ENCODE results near the gene C10orf90. TPM values are rescaled to one million over a fixed set of nuclear protein-coding genes. Genes with fewer than 3 reads are reported as not detected.
A peak's percentile ranks its signal among the peaks of the same experiment; 100 is the strongest.

The C10orf90 gene
- polyA plus RNA-seq, 4 donors = not detected

DNA sequence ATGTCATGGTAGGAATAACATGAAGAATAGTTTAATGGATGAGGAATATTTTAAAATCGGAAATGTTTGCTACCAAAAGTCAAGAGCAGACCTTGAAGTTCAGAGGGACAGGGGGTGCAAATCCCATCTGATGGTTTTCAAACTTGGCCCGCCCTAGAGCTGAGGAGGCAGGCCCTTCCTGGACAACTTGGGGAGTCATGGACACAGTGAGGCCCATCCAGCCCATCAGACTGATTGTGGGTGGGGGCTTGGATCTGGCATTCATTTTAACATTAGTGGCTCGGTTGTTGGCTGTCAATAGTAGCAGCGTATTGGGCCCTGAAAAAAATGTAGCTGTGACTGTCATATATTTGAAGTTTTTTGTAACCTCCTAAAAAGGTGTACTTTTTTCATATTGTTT, 2.0 kb downstream of the C10orf90 start:
- DNase-seq (no peak), FAIRE-seq (no peak)
- Histone ChIP-seq H3K4me3 (ENCODE audit: low read depth in 1 of 3, low read length in 3 of 3) (no peak overlapping the region), H3K9me3 (ENCODE audit: control insufficient read depth in 2 of 2, insufficient read depth in 1 of 2, low read depth in 1 of 2, low read length in 1 of 2) (no peaks in the 10 kb centered on the region), H3K36me3 (ENCODE audit: control insufficient read depth in 3 of 3, insufficient read depth in 2 of 3, low read depth in 1 of 3, low read length in 3 of 3) (no peaks in the 10 kb centered on the region), H3K4me1 (ENCODE audit: control insufficient read depth in 3 of 3, insufficient read depth in 2 of 3, low read depth in 1 of 3, low read length in 2 of 3) (no peaks in the 10 kb centered on the region), H3K27ac (ENCODE audit: low read depth in 1 of 3, low read length in 2 of 3) (no peak overlapping the region), H3K27me3 (ENCODE audit: control insufficient read depth in 3 of 3, insufficient read depth in 3 of 3, low read length in 3 of 3) (no peaks in the 10 kb centered on the region)
- WGBS, 3 donors = 88 to 94% (median 92%) methylated on average over 4 of the region's 4 CpGs

DNA sequence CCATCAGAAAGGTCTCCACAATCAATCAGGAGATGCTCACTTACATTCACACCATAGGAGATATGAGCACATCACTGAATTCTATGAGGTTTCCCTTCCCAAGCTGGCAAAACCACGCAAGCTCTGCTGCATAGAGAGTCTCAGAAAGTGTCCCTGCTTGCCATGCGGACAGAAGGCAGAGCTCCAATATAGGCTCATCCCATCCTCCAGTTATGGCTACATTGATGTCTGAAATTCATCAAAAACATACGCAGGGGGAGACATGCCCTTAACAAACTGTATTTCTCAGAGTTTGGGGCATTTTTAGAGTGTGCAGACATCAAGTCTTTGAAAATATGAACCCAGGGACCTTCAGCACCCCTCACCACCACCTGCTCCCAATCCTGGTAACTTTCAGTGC, 2.9 kb downstream of the C10orf90 start:
- no peak for FAIRE-seq
- Histone ChIP-seq H3K27ac (ENCODE audit: low read depth in 1 of 3, low read length in 2 of 3) (no peak overlapping the region), H3K4me1 (ENCODE audit: control insufficient read depth in 3 of 3, insufficient read depth in 2 of 3, low read depth in 1 of 3, low read length in 2 of 3) (no peaks in the 10 kb centered on the region), H3K4me3 (ENCODE audit: low read depth in 1 of 3, low read length in 3 of 3) (no peak overlapping the region), H3K36me3 (ENCODE audit: control insufficient read depth in 3 of 3, insufficient read depth in 2 of 3, low read depth in 1 of 3, low read length in 3 of 3) (no peaks in the 10 kb centered on the region), H3K9me3 (ENCODE audit: control insufficient read depth in 2 of 2, insufficient read depth in 1 of 2, low read depth in 1 of 2, low read length in 1 of 2) (no peaks in the 10 kb centered on the region), H3K27me3 (ENCODE audit: control insufficient read depth in 3 of 3, insufficient read depth in 3 of 3, low read length in 3 of 3) (no peaks in the 10 kb centered on the region)
- DNase-seq = no peak
- 87 to 88% (median 88%) methylated on average over 3 of the region's 3 CpGs for WGBS, 3 donors

DNA sequence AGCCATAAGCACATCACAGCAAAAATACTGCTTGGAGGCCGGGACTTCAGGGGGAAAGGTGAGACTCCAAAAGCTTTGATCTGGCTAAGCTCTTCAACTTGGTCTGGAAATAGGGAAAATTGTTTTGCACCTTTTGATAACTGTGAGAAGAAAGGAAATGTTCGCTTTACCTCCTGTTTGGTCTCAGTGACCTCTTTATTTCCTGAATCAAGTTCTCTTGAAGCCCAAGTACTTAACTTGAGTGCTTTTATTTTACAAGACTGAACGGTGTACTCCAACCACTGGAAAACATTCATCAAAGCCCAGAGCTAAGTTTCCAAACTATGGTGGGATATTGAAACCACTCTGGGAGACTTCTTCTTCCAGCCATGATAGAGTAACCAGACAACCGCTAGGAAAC, 5.3 kb downstream of the C10orf90 start:
- Histone ChIP-seq H3K36me3 (ENCODE audit: control insufficient read depth in 3 of 3, insufficient read depth in 2 of 3, low read depth in 1 of 3, low read length in 3 of 3) (no peaks in the 10 kb centered on the region), H3K4me3 (ENCODE audit: low read depth in 1 of 3, low read length in 3 of 3) (no peak overlapping the region), H3K4me1 (ENCODE audit: control insufficient read depth in 3 of 3, insufficient read depth in 2 of 3, low read depth in 1 of 3, low read length in 2 of 3) (no peaks in the 10 kb centered on the region), H3K27ac (ENCODE audit: low read depth in 1 of 3, low read length in 2 of 3) (no peak overlapping the region), H3K27me3 (ENCODE audit: control insufficient read depth in 3 of 3, insufficient read depth in 3 of 3, low read length in 3 of 3) (no peaks in the 10 kb centered on the region), H3K9me3 (ENCODE audit: control insufficient read depth in 2 of 2, insufficient read depth in 1 of 2, low read depth in 1 of 2, low read length in 1 of 2) (no peaks in the 10 kb centered on the region)
- FAIRE-seq (no peak), DNase-seq (no peak)
- WGBS, 3 donors = 69 to 73% (median 69%) methylated on average over 4 of the region's 4 CpGs

DNA sequence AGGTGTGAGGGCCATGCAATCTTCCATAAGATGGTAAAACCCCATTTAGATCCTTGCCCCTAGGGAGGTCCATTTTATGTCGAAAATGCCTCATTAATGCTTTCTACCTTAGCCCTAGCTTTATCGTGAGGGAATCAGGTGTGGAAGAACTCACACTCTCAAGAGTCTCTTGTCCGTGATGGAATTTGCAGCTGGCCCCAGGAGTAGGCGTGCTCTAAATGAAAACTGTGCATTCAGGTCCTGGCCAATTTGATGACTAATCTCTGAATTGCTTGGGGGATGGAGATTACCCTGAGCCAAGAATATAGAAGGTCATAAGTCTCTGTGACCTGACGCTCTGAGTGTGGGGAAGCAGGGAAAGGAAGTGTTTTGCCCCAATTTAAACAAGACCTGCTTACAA, 6.6 kb downstream of the C10orf90 start:
- no peak overlapping the region for H3K27ac ChIP-seq (ENCODE audit: low read depth in 1 of 3, low read length in 2 of 3)

DNA sequence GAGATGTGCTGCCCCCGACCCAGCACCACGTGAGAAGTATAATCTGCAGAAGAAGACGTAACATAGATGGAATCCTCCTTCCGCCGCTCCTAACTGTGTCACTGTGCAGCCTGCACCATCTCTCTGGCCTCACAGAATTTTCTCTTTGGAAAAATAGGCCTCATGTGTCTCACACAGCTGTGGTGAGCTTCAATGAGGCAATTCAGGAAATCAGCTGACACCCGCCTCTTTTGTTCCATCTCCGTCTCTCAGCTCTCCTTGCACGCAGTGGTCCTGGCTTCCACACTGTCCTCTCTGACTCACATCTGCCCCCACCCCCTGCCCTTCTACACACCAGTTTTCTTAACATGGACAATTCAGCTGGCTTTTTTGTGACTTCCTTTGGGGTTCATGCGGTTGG, 7.2 kb downstream of the C10orf90 start:
- no peaks in the 10 kb centered on the region for H3K36me3 ChIP-seq (ENCODE audit: control insufficient read depth in 3 of 3, insufficient read depth in 2 of 3, low read depth in 1 of 3, low read length in 3 of 3)

More for the DNA sequence above, 6.6 kb downstream of the C10orf90 start:
- H3K9me3 ChIP-seq (ENCODE audit: control insufficient read depth in 2 of 2, insufficient read depth in 1 of 2, low read depth in 1 of 2, low read length in 1 of 2) = no peaks in the 10 kb centered on the region
- FAIRE-seq (no peak), DNase-seq (no peak)
- no peaks in the 10 kb centered on the region for H3K27me3 ChIP-seq (ENCODE audit: control insufficient read depth in 3 of 3, insufficient read depth in 3 of 3, low read length in 3 of 3)
- no peaks in the 10 kb centered on the region for H3K36me3 ChIP-seq (ENCODE audit: control insufficient read depth in 3 of 3, insufficient read depth in 2 of 3, low read depth in 1 of 3, low read length in 3 of 3)
- H3K4me1 ChIP-seq (ENCODE audit: control insufficient read depth in 3 of 3, insufficient read depth in 2 of 3, low read depth in 1 of 3, low read length in 2 of 3) = no peaks in the 10 kb centered on the region
- 61 to 70% (median 63%) methylated on average over 5 of the region's 5 CpGs for WGBS, 3 donors
- H3K4me3 ChIP-seq (ENCODE audit: low read depth in 1 of 3, low read length in 3 of 3) = no peak overlapping the region

DNA sequence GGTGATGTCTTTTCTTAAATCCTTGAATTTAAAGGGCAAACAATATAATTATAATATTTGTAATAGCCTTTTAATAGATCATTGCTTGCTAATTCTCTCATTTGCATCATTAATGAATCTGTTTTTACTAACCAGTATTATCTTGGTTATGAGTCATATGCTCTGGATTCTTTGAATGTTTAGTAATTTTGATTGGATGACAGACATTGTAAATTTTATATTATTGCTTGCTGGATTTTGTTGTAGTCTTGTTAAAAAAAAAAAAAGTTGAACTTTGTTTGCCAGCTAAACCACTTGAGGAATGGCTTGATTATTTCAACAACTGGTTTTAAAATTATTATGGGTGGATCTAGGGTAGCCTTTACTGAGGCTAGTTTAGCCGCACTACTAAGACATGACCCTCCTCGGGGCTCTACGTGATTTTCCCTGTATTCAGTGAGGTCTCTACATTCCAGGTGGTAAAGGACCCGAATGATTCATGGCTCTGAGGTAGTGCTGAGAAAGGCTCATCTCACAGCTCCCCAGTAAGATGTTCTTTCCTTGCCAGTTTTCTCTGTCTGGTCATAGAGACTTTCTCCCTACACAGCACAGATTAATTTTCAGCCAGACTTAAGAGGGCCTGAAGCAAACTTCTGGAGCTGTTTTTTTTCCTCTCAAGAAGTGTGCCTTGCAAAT, 8.5 kb downstream of the C10orf90 start:
- Histone ChIP-seq H3K27ac (ENCODE audit: low read depth in 1 of 3, low read length in 2 of 3) (no peak overlapping the region), H3K9me3 (ENCODE audit: control insufficient read depth in 2 of 2, insufficient read depth in 1 of 2, low read depth in 1 of 2, low read length in 1 of 2) (no peaks in the 10 kb centered on the region), H3K4me3 (ENCODE audit: low read depth in 1 of 3, low read length in 3 of 3) (no peak overlapping the region), H3K4me1 (ENCODE audit: control insufficient read depth in 3 of 3, insufficient read depth in 2 of 3, low read depth in 1 of 3, low read length in 2 of 3) (no peaks in the 10 kb centered on the region), H3K36me3 (ENCODE audit: control insufficient read depth in 3 of 3, insufficient read depth in 2 of 3, low read depth in 1 of 3, low read length in 3 of 3) (no peaks in the 10 kb centered on the region), H3K27me3 (ENCODE audit: control insufficient read depth in 3 of 3, insufficient read depth in 3 of 3, low read length in 3 of 3) (no peaks in the 10 kb centered on the region)
- 77 to 87% (median 83%) methylated on average over 4 of the region's 4 CpGs for WGBS, 3 donors
- DNase-seq = no peak
- no peak for FAIRE-seq

More for the DNA sequence above, 7.2 kb downstream of the C10orf90 start:
- 65 to 83% (median 82%) methylated on average over 9 of the region's 9 CpGs for WGBS, 3 donors
- Histone ChIP-seq H3K27ac (ENCODE audit: low read depth in 1 of 3, low read length in 2 of 3) (peak overlapping the region in 1 of 3 donors; percentile 18), H3K27me3 (ENCODE audit: control insufficient read depth in 3 of 3, insufficient read depth in 3 of 3, low read length in 3 of 3) (no peaks in the 10 kb centered on the region), H3K9me3 (ENCODE audit: control insufficient read depth in 2 of 2, insufficient read depth in 1 of 2, low read depth in 1 of 2, low read length in 1 of 2) (no peaks in the 10 kb centered on the region), H3K4me1 (ENCODE audit: control insufficient read depth in 3 of 3, insufficient read depth in 2 of 3, low read depth in 1 of 3, low read length in 2 of 3) (no peaks in the 10 kb centered on the region), H3K4me3 (ENCODE audit: low read depth in 1 of 3, low read length in 3 of 3) (no peak overlapping the region)
- peak in 1 of 2 donors; percentile 5 for DNase-seq
- no peak for FAIRE-seq

DNA sequence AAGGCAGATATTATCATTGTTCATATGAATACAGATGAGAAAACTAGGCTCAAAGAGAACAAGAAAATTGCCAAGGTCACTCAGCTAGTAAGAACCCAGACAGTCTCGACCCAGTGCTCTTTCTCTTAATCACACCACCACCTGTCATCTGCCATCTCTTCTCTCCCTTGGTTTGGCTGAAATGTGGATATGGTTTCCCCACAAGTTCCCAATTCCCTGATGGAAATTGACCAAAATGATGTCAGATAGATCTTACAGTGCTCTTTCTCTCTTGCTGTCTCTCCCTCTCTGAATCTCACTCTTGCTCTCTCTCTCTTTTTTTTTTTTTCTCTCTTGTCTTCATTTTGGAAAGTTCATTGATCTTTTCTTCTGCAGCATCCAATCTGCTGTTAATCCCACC, 9.1 kb downstream of the C10orf90 start:
- no peaks in the 10 kb centered on the region for H3K27me3 ChIP-seq (ENCODE audit: control insufficient read depth in 3 of 3, insufficient read depth in 3 of 3, low read length in 3 of 3)
- no peaks in the 10 kb centered on the region for H3K4me1 ChIP-seq (ENCODE audit: control insufficient read depth in 3 of 3, insufficient read depth in 2 of 3, low read depth in 1 of 3, low read length in 2 of 3)
- FAIRE-seq = no peak
- H3K36me3 ChIP-seq (ENCODE audit: control insufficient read depth in 3 of 3, insufficient read depth in 2 of 3, low read depth in 1 of 3, low read length in 3 of 3) = no peaks in the 10 kb centered on the region
- 52 to 74% (median 61%) methylated on average over 1 of the region's 1 CpG for WGBS, 3 donors
- H3K27ac ChIP-seq (ENCODE audit: low read depth in 1 of 3, low read length in 2 of 3) = no peak overlapping the region
- DNase-seq = no peak
- no peak overlapping the region for H3K4me3 ChIP-seq (ENCODE audit: low read depth in 1 of 3, low read length in 3 of 3)
- no peaks in the 10 kb centered on the region for H3K9me3 ChIP-seq (ENCODE audit: control insufficient read depth in 2 of 2, insufficient read depth in 1 of 2, low read depth in 1 of 2, low read length in 1 of 2)

DNA sequence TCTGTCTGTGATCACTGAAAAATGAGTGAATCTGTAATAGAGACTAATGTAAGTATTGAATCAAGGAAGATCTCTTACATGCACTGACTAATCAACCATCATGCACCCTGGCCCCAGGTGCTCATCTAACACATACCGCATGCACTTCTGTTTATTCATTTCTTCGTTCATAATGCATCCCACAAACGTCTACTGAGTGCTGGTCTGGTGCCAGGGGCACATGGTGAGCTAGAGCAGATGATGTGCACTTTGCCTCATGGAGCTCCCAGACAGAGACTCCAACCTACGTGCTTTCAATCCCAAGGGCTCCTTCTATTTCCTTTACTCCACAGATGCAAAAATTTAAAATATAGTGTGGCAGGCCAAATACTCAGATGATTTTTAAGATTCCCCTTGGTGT, 10.7 kb downstream of the C10orf90 start:
- Histone ChIP-seq H3K4me1 (ENCODE audit: control insufficient read depth in 3 of 3, insufficient read depth in 2 of 3, low read depth in 1 of 3, low read length in 2 of 3) (no peaks in the 10 kb centered on the region), H3K27me3 (ENCODE audit: control insufficient read depth in 3 of 3, insufficient read depth in 3 of 3, low read length in 3 of 3) (no peaks in the 10 kb centered on the region), H3K36me3 (ENCODE audit: control insufficient read depth in 3 of 3, insufficient read depth in 2 of 3, low read depth in 1 of 3, low read length in 3 of 3) (no peaks in the 10 kb centered on the region), H3K4me3 (ENCODE audit: low read depth in 1 of 3, low read length in 3 of 3) (no peak overlapping the region), H3K9me3 (ENCODE audit: control insufficient read depth in 2 of 2, insufficient read depth in 1 of 2, low read depth in 1 of 2, low read length in 1 of 2) (no peaks in the 10 kb centered on the region), H3K27ac (ENCODE audit: low read depth in 1 of 3, low read length in 2 of 3) (no peak overlapping the region)
- no peak for DNase-seq
- no peak for FAIRE-seq
- WGBS, 3 donors = 52 to 64% (median 61%) methylated on average over 4 of the region's 4 CpGs

DNA sequence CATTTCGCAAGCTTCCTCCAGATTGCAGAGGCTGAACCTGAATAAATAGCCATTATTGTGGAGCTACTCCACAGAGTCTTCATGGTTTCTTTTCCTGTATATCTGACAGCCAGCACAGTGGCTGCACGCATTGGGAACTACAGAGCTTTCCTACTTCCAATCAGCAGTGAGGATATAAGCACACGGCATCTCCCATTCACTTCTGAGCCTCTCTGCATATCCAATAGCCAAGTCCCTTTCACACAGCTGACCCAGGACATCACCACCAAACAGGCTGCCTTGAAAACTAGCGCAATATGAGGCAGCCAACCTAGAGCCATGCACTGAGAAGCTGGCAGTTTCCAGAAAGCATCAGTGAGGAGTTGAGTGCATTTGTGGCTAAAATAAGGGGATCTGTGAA, 11.6 kb downstream of the C10orf90 start:
- WGBS, 3 donors = 88 to 89% (median 89%) methylated on average over 4 of the region's 4 CpGs
- Histone ChIP-seq H3K4me3 (ENCODE audit: low read depth in 1 of 3, low read length in 3 of 3) (no peak overlapping the region), H3K27ac (ENCODE audit: low read depth in 1 of 3, low read length in 2 of 3) (no peak overlapping the region), H3K36me3 (ENCODE audit: control insufficient read depth in 3 of 3, insufficient read depth in 2 of 3, low read depth in 1 of 3, low read length in 3 of 3) (no peaks in the 10 kb centered on the region), H3K27me3 (ENCODE audit: control insufficient read depth in 3 of 3, insufficient read depth in 3 of 3, low read length in 3 of 3) (no peaks in the 10 kb centered on the region), H3K9me3 (ENCODE audit: control insufficient read depth in 2 of 2, insufficient read depth in 1 of 2, low read depth in 1 of 2, low read length in 1 of 2) (no peaks in the 10 kb centered on the region), H3K4me1 (ENCODE audit: control insufficient read depth in 3 of 3, insufficient read depth in 2 of 3, low read depth in 1 of 3, low read length in 2 of 3) (no peaks in the 10 kb centered on the region)
- DNase-seq (no peak), FAIRE-seq (no peak)
